HG02571 (cell line): ENCODE data around the gene SPPL2B.
A peak's percentile ranks its signal among the peaks of the same experiment; 100 is the strongest.
"Not testable (repeated sequence)": the region's sequence is repeated elsewhere in the genome, so short reads cannot be mapped to it uniquely, and the experiment has no call there.

Experiments used
- ATAC-seq: cut with Tn5 transposase; IDR thresholded peaks from one replicate; pipeline ENCODE4 v1.9.1; 2021; ENCODE audit warnings: mild to moderate bottlenecking, moderate library complexity; ENCODE audit not compliant: unreplicated experiment

Gene SPPL2B, protein sequence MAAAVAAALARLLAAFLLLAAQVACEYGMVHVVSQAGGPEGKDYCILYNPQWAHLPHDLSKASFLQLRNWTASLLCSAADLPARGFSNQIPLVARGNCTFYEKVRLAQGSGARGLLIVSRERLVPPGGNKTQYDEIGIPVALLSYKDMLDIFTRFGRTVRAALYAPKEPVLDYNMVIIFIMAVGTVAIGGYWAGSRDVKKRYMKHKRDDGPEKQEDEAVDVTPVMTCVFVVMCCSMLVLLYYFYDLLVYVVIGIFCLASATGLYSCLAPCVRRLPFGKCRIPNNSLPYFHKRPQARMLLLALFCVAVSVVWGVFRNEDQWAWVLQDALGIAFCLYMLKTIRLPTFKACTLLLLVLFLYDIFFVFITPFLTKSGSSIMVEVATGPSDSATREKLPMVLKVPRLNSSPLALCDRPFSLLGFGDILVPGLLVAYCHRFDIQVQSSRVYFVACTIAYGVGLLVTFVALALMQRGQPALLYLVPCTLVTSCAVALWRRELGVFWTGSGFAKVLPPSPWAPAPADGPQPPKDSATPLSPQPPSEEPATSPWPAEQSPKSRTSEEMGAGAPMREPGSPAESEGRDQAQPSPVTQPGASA

DNA sequence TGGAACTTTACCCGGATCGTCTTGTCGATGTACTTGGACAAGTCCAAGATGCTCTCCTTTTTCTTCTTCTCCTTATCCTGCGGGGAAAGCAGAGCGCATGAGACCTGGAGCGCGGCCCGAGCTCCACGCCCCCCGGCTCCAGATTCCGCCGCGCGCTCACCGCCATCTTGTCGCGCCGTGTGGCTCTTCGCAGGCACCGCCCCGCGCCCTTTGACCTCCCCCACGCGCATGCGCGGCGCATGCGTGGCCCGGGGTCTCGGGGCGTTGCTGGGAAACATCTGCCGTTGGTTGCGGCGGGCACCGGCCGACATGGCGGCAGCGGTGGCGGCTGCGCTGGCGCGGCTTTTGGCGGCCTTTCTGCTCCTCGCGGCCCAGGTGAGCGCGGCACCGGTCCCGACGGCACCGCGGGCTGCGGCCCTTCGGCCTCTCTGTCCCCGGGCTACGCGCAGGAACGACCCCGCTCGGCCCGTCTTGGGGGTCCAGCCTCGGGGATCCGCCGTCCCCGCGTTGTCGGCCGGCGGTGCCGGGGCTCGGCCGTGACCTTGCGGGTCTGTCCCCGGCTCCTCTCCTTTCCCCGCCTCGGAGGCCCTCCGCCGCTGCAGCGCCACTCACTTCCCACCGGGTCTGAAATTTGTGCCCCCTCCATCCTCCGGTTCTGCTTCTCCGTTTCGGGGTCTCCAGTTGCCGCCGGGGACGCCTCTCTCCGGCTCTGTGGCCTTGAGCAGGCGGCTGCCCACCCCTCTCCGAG, at the start of gene SPPL2B, which contains the start of gene LSM7:
SPPL2B (plus strand) TSS at position 284 of the 748 bp plus-strand sequence; CDS start at position 310, 26 bp downstream.
LSM7 (minus strand) TSS at position 186 of the 748 bp plus-strand sequence; CDS start at position 166, 20 bp downstream.
- peak; percentile 59 for ATAC-seq

DNA sequence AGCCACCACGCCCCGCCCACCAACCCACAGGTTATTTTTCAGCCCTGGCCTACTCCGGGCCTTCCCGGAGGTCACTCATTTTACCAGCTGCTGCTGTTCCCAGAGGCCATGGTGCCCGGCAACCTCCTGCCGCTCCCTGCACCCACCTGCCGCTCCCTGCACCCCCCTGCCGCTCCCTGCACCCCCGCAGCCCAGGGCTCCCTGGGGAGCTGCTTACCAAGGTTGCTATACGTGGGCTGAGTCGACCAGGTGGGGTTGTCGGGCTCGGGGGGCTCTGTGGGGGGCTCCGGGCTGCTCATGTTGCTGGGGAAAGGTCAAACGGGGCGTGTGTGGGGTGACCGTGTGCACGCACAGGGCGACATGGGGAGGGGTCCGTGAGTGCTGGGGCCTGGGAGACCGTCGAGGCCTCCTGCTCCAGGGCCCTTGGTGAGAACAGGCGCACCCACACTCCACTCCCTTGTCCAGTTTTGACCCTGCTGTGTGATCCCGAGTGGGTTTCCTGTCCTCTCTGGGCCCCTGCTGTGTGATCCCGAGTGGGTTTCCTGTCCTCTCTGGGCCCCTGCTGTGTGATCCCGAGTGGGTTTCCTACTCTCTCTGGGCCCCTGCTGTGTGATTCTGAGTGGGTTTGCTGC, 47.7 kb upstream of the SPPL2B start:
- ATAC-seq, result no peak

DNA sequence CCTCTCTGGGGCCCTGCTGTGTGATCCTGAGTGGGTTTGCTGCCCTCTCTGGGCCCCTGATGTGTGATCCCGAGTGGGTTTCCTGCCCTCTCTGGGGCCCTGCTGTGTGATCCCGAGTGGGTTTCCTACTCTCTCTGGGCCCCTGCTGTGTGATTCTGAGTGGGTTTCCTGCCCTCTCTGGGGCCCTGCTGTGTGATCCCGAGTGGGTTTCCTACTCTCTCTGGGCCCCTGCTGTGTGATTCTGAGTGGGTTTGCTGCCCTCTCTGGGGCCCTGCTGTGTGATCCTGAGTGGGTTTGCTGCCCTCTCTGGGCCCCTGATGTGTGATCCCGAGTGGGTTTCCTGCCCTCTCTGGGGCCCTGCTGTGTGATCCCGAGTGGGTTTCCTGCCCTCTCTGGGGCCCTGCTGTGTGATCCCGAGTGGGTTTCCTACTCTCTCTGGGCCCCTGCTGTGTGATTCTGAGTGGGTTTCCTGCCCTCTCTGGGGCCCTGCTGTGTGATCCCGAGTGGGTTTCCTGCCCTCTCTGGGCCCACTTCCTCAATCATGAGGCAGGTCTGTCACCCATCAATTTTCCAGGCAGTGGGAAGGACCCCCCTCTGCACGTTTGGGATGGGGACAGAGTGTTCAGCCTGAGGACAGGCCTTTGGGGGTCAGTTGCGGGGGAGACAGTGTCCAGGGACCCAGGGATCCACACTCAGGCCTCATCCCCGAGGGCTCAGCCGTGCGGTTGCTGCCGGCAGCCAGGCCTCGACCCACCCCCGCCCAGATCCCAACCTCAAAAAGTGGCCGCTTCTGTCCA, 47.0 kb upstream of the SPPL2B start:
- ATAC-seq, result not testable (repeated sequence)

DNA sequence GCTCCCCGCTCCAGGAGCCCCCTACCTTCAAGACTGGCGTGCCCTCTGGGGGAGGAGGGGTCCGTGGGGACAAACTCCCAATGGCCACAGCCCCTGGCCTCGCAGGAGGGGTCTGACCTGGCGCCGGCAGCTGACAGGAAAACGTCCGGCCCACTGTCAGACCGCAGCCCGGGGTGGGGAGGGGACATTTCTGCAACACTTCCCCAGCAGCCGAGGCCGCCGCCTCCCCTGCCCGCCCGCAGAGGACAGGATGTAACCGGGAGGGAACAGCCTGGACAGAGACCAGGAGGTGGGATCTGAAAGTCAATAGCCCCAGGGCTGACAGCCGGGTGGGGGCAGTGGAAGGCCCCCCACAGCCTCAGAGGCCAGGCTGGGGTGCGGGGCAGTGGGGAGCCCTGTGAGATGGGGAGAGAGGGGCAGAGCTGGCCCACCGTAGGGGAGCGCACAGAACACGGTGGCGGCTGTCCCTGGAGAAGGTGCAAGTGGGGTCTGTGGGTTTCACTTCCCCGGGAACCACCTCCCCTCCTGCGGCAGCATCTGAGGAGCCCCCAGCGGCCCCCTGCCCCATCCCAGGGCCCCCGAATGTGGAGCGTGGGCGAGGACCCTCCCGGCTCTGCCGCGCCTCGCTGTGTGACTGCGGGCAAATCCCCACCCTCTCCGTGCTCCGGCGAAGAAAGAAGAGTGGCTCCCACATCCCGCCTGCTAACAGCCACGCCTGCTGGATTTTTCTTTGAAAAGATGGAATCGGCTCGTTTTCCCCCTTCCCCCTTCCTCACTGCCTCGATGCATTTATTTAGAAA, 46.2 kb upstream of the SPPL2B start, which contains the start of gene PEAK3:
PEAK3 (minus strand) TSS at position 114 of the 800 bp plus-strand sequence. CDS start 1,244 bp downstream, outside the sequence.
- no peak for ATAC-seq

DNA sequence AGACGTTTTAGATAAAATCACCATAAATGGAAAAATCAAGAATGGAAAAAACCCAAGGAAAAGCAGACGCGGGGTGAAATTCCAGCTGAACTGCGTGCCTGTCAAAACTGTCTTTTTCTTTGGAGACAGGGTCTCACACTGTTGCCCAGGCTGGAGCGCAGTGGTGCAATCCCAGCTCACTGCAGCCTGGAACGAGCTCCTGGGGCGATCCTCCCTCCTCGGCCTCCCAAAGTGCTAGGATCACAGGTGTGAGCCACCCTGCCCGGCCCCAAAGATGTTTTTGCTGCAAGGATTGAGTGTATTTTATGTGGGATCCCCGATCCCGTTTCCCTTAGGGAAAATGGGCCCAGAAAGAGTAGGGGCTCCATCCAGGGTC, 45.6 kb upstream of the SPPL2B start:
- ATAC-seq, result no peak

DNA sequence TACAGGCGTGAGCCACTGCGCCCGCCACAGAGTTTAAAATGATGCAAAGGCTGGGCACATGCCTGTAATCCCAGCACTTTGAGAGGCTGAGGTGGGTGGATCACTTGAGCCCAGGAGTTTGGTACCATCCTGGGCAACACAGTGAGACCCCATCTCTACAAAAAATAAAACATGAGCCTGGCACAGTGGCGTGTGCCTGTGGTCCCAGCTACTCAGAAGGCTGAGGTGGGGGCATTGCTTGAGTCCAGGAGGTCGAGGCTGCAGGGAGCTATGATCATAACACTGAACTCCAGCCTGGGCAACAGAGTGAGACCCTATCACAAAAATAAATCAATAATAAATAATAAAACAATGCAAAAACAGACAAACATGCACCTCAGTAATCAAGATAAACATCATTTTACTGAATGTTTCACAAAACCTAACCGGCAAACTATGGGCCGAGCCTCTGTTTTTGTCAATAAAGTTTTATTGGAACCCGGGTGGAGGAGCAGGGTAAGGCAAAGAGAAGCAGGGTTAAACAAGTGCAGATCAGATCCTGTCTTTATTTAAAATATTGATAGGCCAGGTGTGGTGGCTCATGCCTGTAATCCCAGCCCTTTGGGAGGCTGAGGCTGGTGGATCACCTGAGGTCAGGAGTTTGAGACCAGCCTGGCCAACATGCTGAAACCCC, 44.5 kb upstream of the SPPL2B start:
- ATAC-seq, result no peak

DNA sequence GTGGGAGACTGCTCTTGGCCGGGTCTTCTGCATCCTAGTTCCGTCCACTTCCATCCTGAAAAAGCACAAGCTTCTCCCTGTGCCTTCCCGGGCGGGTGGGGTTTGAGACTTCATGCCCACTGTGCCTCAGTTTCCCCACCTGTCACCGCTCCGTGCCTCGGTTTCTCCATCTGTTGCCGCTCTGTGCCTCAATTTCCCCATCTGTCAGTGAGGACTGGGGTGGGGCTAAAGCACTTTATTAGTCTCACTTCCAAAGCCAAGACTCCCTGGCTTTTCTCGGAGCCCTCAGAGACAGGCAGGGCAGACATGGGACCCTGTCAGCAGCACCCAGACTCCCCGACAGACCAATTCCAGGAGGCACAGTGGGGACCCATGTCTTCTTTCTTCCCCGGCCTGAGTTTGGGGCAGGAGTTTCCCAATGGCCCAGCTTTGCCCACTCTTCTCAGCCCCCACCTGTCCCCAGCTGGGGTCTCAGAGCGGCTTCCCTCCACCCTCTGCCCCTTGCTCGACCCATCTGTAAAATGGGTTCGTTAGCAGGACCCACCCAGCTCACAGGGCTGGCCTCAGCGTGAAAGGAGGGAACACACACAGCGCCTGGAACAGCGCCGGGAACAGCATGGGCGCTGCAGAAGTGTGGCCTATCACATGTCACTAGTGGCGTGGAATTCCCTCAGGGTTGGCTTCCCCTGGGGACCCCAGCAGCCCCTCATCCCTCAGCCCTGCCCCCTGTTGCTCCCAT, 41.9 kb upstream of the SPPL2B start:
- ATAC-seq, result no peak

DNA sequence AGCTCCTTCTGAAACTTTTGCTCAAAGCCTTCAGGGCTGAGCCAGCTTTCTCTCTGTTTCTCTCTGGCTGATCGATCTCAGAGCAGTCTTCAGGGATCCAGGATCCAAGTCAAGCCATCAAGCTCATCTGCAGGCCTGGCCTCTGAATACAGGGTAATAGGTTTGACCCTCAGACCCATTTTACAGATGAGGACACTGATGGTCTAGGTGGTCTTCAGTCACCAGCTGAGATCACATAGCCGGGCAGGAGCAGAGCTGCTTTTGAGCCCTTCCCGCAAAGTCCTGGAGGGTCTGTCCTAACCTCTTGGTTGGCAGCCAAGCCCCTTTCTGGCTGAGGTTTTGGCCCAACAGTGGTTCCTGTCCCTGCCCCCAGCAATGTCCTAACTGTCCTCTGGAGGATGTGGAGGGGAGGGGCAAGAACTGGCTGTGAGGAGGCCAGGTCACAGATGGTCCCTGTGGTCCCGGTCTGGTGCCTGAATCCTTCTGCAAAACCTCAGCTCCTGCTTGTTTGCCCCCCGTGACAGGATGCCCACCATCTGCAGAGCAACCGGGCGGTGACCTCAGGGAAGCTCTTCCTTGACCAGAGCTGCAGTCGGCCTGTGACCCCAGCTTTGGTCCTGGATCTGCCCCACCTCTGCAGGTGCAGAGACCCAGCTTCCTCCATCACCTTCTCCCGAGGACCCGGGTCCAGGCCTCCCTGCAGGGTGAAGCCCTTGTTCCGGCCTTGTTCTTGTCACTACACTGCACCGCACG, 40.7 kb upstream of the SPPL2B start:
- no peak for ATAC-seq

DNA sequence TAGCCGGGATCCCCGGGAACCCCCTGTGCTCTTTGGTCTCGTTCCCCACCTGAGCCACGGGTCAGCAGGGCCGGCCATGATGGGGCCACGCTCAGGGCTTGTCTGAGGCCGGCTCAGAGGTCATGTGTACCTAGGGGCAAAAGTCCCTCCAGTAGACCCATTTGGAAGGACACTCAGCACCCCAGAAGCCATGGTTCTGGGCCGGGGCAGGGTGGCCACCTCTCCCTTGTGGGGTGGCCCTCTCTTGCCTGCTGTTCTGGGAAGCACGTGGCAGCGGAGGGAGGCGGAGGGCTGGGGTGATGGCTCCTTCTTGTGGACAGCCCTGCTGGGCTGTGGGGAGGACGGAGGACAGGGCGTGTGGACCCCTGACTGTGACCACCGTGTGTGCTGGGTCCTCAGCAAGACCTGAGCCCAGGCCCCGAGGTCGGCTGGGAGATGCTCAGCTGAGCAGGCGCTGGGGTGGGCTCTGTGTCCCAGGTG, 40.1 kb upstream of the SPPL2B start:
- ATAC-seq, result no peak

DNA sequence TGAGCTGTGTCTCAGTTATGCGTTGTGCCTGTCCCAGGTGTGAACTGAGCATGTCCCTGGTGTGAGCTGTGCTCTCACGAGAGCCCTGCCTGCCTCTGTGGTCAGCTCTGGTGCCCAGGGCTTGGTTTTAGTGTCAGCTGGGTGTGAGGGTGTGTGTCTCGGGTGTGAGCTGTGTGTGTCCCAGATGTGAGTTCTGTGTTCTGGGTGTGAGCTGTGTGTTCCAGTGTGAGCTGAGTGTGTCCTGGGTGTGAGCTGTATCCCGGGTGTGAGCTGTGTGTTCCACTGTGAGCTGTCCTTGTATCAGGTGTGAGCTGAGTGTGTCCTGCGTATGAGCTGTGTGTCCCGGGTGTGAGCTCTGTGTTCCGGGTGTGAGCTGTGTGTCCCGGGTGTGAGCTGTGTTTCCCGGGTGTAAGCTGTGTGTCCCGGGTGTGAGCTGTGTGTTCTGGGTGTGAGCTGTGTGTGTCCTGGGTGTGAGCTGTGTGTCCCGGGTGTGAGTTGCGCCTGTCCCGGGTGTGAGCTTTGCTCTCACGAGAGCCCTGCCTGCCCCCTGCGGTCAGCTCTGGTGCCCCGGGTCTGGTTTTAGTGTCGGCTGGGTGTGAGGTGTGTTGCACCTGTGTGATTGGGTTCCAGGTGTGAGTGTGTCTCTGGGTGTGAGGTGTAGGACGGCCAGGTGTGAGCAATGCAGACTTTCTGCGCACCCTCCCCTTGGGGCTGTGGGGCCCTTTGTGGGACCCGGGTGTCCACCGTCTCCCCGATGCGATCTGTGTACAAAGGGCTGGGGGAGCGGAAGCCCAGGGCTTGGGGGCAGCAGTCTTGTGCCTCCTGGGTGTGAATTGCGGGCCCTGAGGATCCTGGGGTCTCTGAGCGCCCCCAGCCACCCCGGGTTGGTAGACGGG, 39.4 kb upstream of the SPPL2B start:
- no peak for ATAC-seq

DNA sequence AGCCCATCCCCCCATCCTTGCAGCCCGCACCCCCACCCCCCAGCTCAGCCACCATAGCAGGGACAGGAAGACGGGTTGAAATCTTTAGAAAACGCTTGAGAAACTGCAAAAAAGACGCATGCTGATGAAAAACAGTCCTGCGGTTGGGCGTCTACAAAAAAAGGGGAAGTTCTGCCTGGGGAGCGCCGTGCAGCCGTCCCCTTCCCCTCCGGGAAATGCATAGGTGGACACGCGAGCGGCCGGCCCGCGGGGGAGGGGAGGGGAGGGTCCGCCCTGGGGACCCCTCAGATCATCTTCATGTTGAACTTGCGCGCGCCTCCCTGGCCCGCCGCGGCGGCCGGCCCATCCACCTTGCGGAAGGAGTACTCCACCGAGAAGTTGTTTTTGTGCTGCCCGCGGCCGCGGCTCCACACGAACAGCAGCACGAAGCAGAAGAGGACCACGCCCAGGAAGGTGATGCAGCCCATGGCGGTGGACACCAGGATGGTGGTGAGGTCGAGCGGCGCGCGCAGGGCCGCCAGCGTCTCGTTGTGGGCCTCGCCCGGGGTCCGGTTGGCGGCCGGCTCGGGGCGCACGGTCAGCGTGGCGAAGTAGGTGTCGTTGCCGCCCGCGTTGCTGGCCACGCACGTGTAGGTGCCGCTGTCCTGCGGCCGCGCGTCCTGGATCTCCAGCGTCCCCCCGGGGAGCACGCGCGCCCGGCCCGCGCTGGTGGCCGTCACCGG, 38.6 kb upstream of the SPPL2B start:
- no peak for ATAC-seq

DNA sequence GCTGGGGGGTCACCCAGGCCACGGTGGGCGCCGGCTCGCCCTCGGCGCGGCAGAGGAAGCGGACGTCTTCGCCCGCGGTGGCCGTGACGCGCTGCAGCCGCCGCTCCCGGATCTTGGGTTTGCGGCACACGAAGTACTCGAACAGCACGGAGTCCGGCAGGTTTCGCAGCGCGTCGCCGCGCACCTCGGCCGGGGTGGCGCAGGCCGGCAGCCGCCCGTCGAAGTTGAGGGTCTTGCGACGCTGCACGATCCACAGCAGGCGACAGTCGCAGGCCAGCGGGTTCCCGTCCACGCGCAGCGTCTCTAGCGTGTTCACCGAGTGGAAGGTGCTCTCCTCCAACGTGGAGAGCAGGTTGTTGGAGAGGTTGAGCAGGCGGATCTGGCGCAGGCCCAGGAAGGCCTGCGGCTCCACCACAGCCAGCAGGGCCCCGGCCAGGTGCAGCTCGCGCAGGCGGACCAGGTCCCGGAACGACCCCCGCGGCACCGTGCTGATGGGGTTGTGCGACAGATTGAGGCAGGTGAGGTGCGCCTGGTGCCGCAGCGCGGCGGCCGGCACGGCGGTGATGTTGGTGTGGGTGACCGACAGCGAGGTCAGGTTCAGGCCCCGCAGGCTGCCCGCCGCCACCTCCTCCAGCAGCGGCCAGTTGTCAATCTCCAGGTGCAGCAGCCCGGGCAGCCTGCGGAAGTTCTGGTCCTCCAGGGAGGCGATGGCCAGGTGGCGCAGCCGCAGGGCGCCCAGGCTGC, 37.9 kb upstream of the SPPL2B start:
- ATAC-seq, result no peak

DNA sequence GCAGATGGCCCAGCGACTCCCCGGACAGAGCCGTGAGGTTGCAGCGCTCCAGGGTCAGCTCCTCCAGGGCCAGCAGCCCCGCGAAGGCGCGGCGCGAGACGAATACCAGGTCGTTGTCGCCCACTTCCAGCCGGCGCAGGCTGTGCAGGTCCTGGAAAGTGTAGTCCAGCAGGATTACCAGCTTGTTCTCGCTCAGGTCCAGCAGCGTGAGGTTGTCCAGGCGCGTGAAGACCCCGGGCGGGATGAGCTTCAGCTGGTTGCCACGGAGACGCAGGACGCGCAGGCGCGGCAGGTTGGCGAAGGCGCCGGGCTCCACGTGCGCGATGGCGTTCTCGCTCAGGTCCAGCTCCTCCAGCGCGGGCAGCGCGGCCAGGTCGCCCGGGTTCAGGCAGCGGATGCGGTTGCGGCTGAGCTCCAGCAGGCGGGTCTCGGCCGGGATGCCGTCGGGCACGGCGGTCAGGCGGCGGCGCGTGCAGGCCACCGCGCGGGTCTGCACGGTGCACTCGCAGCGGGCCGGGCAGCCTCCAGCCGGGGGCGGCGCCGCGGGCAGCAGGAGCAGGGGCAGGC, 37.2 kb upstream of the SPPL2B start:
- no peak for ATAC-seq

DNA sequence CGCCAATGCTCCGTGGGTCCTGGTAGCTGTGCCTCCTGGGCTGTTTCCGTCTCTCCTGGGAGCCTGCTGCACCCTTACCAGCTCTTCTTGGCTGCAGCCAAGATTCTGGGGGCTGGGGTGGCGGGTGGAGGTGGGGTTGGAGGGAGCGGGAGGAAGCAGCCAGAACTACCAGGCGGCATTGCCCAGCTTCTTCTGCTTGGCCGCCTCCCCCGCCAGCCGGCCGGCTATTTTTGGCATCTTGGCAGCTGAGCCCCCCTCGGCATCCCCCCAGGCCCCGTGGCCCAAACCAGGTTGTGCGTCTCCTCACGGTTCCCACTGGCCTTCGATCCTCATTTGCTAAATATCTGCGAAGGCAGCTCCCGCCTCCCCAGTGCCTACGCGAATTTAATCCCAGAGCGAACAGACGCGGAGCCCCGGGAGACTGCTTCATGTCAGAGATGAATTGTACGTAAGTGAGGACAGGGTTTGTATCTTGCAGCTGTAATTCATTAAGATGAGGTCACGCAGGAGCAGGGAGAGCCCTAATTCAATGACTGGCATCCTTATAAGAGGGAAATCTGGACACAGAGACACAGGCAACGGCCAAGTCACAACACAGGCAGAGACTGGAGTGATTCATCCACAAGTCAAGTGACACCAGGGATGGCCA, 33.7 kb upstream of the SPPL2B start:
- ATAC-seq, result no peak
